NB4 (cell line): Measurements from ENCODE around the gene SIN3A.

Experiments
- CTCF ChIP-seq: IDR thresholded peaks from one replicate; pipeline ENCODE4 v1.5.1; 2012; ENCODE audit warnings: low read depth, low read length
- MAX ChIP-seq: IDR thresholded peaks from 2 replicates; pipeline ENCODE4 v1.6.1; 2011; ENCODE audit warnings: low read depth, low read length
- MYC ChIP-seq: IDR thresholded peaks from 2 replicates; pipeline ENCODE4 v1.6.1; 2011; ENCODE audit warnings: low read depth, low read length
- POLR2A ChIP-seq: IDR thresholded peaks from 2 replicates; pipeline ENCODE4 v1.6.1; 2011; ENCODE audit warnings: mild to moderate bottlenecking; ENCODE audit not compliant: insufficient read length; ENCODE audit errors: extremely low read depth

GRCh38 chr15:75449585-75450306, 1.7 kb downstream of the SIN3A start:
- TF ChIP-seq CTCF (no peak), POLR2A (no peak), MAX (no peak), MYC (no peak)
